22Rv1 (cell line): ENCODE results near the gene USH2A.
A peak's percentile ranks its signal among the peaks of the same experiment; 100 is the strongest.

ENCODE experiments used
- H3K27ac ChIP-seq: fragments of 450-650 bp; 2 replicates; pipeline ENCODE4 v1.5.1; 2017
- ZFX ChIP-seq: fragments of 450-650 bp; IDR thresholded peaks from 2 replicates; pipeline ENCODE4 v1.6.1; 2017; ENCODE audit warnings: antibody characterized with exemption, borderline replicate concordance
- TF ChIP-seq, protein P1 (sequence below): fragments of 450-650 bp; IDR thresholded peaks from 2 replicates; pipeline ENCODE4 v1.5.1; 2017; ENCODE audit warnings: mild to moderate bottlenecking

USH2A gene

DNA sequence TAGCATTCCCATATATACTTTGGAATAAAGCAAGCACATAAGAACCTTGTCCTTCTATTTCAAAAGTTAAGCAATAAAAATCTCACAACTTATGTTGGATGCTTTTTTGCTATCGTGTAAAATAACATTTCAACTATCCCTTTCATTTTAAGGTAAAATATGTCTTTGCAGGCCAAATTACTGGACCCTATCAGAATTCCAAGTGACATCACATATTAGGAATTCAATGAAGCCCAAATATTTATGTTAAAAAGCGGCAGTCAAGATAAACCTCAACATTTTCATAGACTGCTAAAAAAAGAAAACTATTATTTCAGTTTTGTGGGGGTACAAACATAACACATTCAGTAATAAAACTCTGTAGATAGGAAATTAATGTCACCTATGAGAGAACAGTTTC lies 604.1 kb downstream of the USH2A start:
- TF ChIP-seq ZFX = no peak
- TF ChIP-seq, protein P1, sequence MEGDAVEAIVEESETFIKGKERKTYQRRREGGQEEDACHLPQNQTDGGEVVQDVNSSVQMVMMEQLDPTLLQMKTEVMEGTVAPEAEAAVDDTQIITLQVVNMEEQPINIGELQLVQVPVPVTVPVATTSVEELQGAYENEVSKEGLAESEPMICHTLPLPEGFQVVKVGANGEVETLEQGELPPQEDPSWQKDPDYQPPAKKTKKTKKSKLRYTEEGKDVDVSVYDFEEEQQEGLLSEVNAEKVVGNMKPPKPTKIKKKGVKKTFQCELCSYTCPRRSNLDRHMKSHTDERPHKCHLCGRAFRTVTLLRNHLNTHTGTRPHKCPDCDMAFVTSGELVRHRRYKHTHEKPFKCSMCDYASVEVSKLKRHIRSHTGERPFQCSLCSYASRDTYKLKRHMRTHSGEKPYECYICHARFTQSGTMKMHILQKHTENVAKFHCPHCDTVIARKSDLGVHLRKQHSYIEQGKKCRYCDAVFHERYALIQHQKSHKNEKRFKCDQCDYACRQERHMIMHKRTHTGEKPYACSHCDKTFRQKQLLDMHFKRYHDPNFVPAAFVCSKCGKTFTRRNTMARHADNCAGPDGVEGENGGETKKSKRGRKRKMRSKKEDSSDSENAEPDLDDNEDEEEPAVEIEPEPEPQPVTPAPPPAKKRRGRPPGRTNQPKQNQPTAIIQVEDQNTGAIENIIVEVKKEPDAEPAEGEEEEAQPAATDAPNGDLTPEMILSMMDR = no peak

GRCh38 chr1:215807911-215808436 lies 615.3 kb downstream of the USH2A start:
- H3K27ac ChIP-seq = no peak overlapping the region
- no peak for TF ChIP-seq ZFX
- TF ChIP-seq, protein P1 = no peak

More for the DNA sequence above, 604.1 kb downstream of the USH2A start:
- no peak overlapping the region for H3K27ac ChIP-seq

- no peak overlapping the region for H3K27ac ChIP-seq
- TF ChIP-seq, protein P1 = no peak
- no peak for TF ChIP-seq ZFX
Measured at GRCh38 chr1:215807218-215807617, 616.0 kb downstream of the USH2A start.

GRCh38 chr1:215797859-215798258 lies 625.4 kb downstream of the USH2A start:
- no peak overlapping the region for H3K27ac ChIP-seq
- TF ChIP-seq, protein P1 = no peak
- no peak for TF ChIP-seq ZFX

DNA sequence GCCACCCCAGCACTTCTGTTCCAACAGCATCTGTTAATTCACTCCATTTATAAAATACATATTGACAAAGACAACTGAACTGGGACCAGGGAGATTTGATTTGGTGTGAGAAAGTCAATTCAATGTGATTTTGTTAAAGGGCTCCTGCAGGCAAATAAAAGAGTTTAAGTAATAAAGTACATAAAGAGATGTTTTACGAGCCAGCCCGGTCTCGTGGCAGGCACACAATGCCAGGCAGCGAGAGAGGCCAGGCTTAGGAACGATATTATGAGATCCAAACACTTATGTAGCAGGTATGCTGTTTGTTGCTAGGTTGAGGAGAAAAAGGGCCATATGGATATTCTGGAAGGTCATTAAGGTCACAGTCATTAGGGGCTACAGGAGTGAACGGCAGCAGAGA lies 629.1 kb downstream of the USH2A start:
- no peak for TF ChIP-seq ZFX
- TF ChIP-seq, protein P1 = no peak

GRCh38 chr1:215793180-215793579 lies 630.1 kb downstream of the USH2A start:
- H3K27ac ChIP-seq = no peak overlapping the region
- TF ChIP-seq, protein P1 = peak; percentile 86
- no peak for TF ChIP-seq ZFX

More for the DNA sequence above, 629.1 kb downstream of the USH2A start:
- no peak overlapping the region for H3K27ac ChIP-seq

DNA sequence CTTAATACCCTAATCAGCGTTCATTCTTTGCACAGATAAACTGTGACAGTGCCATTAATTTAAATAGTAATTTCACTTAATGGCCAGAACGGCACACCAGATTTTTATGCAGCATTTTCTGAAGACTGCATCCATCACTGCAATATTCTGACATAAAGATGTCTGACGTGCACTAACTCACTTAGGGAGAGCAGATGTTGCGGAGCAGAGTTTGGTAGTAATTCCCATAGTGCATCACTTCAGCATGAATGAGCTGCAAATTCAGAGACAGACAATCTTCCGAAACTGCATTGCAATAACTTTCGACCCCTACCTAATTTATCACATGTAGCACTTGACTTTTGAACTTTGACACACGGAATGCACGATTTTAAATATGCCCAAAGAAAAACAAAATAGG lies 630.8 kb downstream of the USH2A start:
- TF ChIP-seq ZFX = no peak
- TF ChIP-seq, protein P1 = no peak
- no peak overlapping the region for H3K27ac ChIP-seq
